Ammon's horn (tissue), 1 donor: Measurements from ENCODE around the gene SRSF4.
"Not testable (repeated sequence)": the region's sequence is repeated elsewhere in the genome, so short reads cannot be mapped to it uniquely, and the experiment has no call there.

ENCODE experiments used
- DNase-seq: peaks from one replicate; pipeline ENCODE4 v3.0.0-alpha.2; 2016; ENCODE audit warnings: low spot score

Gene SRSF4

DNA sequence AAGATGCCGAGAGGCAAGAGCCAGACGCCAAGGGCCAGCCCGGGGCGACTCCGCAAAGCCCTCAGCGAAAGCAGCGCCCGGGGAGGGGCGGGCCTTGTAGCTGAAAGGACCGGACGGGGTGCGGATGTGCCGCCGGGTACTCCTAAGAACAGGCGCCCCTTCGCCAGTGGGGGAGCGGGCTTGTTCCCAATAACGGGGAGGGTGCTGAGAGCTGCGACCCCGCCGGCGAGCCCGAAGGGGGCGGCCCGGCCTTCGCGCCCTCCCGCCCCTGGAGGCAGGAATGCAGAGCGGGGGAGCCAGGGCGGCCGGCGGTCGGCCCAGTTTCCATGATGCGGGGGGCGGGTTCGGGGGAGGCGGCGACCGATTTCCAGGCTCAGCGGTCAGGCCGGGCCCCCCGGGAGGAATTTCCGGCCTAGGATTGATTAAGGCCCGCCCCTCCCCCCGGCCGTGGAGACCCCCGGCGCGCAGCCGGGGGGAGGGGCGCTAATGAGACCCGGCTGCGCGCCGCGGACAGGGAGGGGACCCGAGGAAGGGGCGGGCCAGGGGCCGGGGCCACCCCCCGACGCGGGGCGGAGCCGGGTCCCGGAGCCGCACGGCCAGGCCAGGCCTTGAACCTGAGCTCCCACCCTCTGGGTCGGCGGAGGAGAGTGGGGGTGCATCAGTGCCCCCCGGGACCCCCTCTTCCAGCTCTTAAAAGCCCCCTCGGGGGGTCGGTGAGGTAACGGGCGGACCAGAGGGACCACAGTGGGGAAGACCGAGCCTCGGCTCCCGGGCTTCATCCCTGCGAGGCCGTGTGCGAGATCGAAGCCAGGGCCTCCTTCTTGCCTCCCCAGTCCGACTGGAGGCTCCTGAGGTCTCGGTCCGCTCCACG is 57.1 kb downstream of the SRSF4 start:
- no peak for DNase-seq

DNA sequence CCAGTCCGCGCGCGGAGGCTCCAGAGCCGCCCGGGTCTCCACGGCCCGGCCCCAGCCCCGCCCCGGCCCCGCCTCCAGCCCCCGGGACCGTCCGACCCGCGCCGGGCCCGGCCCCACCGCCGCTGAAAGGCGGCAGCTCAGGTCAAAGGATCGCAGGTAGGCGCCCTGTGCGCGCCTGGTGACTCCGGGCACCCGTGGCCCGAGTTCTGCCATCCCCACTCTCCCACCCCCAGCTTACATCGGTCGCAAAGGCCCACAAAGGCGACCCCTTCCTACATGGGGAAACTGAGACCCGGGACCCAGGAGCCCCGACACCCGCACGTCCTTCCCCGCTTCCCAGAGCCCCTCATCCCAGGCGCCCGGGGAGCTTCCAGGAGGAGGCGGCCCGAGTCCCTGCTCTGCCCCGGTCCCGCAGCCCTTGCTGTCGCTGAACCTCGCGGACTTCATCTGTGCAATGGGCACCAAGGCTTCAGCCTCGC is 57.8 kb downstream of the SRSF4 start, which contains the start of gene TMEM200B:
Gene TMEM200B, minus strand, starts transcription at position 17 of the 479 bp plus-strand sequence. CDS start 2,075 bp downstream, outside the sequence.
- DNase-seq, result no peak

DNA sequence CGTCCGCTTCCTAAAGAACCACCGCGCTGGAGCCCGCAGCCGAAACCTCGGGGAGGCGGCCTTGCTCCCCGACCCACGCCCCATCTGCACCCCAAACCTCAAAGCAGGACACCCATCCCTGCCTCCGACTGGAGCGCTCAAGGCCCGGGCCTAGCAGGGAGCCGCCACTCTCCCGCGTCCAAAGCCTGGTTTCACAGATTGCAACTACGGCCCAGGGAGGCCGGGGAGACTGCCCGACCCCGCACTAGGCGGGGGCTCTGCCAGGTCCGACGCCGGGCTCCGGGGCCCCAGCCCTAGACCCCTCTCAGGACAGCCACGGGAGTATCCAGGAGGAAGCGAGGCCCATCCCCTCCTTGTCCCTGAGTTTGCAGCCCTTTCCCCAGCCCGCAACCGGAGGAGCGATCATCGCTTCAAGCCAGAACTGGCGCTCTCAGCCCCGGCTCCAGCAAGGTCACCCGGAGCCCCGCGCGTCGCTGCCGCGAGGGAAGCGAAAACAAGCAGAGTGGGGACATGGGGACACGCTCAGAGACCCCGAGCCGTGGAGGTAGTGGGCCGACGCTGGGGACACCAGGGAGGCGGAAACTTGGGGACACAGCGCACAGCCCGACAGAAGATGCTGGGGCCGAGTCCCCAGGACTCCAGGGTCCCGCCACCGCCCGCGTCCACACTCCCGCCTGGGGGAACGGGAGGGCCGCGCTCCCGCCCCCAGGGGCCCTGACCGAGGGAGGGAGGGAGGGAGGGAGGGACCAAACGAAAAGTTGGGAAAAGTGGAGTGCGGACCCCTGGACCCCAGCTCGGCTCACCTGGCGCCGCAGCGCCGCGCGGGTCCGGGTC is 58.4 kb downstream of the SRSF4 start:
- DNase-seq, result no peak

DNA sequence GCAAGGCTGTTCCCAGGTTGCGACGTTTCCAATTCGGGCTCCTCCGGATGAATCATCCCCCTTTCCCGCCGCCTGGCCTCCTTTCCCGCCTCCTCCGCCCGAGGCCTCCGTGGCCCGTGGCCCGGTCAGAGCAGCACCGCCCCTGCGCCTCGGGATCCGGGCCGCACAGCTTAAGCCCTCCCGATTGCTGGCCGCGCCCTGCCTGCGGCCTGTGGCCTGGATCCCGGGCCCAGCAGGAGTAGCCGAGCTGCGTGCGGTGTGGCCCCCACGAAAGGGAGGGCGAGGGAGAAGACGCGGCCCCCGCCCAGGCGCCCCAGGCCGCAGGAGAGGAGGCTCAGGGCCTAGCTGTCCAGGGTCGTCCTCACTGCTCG is 59.0 kb downstream of the SRSF4 start:
- no peak for DNase-seq

DNA sequence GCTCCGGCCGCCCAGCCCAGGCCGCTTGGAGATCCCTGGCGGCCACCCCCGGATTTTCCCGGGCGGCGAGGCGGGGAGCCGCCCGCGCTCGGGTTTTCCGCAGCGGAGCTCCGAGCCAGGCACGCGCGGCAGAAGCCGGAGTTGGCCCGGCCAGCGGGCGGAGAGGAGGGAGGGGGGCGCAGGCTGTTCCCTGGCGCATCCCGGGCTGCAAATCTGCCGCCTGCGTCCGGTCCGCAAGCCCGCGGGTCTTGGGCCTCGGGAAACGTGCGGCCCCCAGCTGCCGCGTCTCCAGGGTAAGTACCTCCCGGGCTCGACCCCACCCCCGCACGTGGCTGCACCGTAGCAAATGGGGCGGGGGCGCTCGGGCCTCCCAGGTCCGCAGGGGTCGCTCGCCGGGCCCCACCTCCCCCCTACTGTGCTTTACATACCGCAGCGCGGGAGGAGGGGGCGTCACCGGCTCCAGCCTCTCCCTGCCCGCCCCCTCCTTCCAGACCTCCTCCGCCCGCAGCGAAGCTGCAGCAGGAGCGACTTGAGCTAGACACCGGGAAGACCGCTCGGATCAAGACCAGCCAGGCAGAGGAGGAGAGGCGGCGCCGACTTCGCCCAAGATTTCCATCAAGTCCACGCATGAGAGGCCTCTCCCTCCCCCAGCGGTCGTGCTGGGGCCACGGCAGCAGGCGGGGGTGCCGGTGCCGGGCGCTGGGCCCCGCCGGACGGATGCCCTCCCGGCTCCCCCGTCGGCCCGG is 59.6 kb downstream of the SRSF4 start:
- DNase-seq, result no peak

DNA sequence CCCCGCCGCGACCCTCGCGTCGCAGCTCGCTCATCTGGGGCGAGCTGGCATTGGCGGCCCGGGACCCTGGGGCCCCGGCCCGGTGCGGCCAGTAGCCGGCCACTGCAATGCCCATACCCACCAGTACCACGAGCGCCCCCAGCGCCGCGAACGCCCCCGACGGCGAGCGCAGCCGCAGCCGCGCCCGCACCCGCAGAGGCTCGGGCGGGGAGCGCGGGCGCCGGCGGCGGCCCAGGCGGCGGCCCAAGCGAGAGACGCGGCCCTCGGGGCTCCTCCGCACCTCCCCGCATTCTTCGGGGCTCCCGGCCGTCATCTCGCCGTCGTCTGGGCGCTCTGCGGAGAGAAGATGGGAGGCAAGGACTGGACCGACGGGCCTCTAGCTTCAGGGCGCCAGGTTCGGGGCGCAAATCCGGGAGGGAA is 60.2 kb downstream of the SRSF4 start:
- no peak for DNase-seq

DNA sequence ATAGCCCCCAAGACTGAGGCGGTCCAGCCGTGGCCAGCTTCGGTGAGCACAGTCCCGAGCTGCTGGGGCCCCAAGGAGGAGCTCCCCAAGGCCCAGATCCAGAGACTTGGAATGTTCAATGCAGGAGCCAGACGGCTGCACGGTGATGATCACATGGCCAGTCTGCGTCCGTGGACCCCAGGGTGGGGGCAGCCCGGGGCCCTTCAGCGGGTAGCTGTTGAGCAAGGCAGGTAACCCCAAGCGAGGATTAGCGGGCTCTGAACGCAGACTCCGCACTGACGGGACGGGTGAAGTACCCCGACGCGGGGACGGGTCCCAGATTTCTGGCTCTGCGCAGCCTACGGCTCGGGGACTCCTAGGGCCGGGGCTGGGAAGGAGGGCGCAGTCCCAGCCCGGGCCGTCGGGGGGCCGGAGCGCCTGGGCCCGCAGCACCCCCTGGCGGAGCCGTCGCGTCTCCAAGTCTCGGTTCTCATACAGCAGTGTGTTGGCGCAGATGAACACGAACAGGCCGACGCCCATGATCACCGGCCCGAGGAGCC is 60.7 kb downstream of the SRSF4 start:
- no peak for DNase-seq

DNA sequence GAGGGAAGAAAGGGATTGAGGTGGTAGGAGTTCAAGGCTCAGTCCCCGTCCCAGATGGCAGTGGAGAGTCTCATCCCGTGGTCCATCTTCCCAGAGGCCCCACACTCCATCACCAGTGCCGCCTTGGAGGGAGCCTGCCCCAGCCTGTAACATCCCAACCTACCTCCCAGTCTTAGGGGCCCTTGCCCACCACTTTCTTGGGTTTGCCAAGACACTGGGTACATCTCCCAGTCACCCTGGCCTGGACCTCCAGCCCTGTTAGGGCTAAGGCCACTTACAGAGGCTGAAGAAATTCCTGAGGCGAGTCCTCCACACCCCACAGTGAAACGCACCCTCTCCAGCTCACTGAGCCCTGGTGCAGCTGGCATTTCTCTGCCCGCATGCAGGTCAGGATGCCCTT is 61.3 kb downstream of the SRSF4 start:
- no peak for DNase-seq

DNA sequence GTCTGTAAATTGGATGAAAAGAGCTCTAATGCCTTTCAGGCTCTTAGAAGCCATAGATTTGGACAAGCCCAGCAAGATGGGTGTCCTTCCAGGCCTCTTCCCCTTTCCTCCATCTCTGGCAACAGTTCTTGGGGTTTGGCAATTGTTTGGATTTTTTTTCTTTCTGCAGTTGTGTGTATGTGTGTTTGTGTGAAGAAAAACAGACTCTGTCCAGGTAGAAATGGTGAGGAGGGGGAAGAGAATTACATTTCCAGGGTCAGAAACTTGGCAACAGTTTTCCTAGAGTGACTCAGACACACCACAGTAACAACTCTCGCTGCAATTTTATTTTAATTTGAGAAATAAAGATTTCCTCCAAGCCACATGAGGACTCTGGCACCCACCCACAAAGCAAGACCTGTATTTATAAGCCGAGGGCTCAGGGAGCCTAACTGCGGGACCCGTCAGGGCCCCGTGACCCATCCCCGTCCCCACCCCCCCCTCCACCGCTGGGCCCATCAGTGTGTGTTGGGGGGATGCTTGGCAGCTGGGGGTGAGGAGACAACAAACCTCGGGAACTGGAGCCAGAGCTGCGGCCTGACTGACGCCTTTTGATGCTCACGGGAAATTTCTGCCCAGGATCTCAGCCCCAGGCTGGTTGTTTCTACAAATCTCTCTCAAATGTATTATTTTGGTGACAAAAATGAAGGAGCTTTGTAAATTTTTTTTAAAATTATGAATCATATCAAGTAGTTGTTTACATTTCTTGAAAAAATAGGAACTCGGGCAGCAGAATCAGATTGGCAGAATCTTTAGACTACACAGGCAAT is 62.4 kb downstream of the SRSF4 start:
- no peak for DNase-seq

DNA sequence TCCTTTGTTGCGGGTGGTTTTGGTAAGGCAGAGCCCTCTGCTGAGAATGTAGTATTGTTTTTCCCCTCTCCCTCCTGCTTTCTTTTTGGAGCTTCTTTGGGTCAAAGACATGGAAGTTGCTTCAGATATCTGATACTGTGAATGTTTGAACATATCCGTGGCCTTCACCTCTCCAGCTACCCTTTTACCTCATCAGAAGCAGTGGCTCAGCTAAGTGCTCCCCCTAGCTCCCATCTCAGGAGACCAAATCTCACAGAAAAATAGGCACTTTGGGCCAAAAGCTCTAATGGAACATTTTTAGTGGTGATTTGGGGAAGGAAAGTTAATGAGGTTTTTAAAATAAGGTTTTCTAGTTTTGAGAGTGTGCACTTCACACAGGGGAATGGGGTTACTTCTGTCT is 64.3 kb downstream of the SRSF4 start:
- no peak for DNase-seq

DNA sequence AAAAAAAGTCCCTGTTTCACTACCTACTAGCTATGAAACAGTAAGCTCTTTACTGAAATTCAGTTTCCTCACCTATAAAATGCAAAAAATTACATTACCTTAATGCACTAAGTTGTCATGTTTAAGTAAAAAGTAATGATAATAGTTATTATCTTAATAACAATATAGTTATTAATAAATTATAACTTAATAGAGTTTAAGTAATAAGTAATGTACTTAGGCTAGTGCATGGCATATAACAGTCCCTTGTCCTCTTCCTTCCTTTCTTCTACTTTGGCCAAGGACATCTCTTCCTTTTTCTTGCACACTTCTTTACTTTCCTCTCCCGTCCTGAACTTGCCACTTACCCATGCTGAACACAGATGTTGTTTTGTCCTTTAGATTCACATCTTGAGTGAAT is 67.0 kb downstream of the SRSF4 start:
- no peak for DNase-seq

DNA sequence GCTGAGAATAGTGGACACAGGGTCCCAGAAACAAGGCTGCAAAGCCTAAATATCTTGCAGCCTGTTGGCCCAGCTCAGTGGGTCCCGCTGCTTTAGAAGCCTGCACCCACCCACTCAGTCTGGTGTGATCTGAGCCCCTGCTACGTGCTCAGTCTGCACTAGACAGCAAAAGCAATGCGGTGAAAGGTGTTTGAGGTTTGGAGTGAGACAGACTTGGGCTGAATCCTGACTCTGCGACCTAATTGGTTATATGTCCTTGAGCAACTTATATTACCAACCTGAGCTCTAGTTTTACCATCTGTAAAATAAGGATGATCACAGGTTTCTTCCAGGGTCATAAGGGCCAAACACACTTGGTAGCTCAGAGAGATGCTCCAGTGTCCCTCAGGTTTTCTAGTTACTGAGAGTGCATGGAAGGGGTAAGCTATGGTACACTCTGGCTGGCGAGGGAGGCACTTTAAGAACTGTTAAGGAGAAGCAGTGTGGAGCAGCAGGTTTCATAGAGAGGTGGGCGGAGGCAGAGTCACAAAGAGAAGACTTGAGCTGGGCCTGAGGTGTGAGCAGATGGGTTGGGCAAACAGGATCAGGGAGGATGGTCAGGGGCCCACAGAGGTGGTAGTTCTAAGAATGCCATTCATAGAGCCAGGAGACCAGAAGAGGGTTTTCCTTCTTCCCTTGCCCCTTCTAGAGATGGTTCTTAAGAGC is 68.1 kb downstream of the SRSF4 start:
- DNase-seq, result no peak

DNA sequence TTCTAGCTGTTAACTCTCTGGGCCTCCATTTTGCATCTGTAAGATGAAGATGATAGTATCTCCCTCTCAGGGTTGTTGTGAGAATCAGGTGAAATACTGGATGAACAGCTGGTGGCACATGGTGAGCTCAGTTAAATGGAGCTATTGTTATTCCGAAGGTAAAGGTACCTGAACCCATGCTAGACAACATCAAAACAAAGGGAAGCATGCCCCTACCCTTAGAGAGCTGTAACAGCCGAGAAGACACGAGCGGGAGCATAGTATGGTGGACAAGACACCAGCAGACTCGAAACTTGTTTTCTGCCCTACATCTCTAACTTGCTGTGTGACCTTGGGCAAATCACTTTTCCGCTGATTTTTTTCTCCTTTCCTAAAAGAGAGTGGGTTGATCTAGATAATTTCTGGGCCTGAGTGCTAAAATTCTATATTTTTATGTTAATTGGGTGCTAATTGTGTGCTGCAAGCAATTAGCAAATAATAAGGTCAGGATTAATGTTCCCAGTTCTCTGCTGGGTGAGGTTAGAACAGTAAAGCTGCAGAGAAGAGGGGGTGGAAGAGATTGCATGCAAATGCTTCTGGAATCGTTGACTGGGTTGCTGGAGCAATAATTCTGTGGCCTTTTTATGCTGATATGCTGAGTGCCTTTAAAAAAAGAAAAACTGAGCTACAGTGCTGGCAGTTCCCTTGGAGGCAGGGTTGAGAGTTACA is 68.8 kb downstream of the SRSF4 start:
- DNase-seq, result no peak

DNA sequence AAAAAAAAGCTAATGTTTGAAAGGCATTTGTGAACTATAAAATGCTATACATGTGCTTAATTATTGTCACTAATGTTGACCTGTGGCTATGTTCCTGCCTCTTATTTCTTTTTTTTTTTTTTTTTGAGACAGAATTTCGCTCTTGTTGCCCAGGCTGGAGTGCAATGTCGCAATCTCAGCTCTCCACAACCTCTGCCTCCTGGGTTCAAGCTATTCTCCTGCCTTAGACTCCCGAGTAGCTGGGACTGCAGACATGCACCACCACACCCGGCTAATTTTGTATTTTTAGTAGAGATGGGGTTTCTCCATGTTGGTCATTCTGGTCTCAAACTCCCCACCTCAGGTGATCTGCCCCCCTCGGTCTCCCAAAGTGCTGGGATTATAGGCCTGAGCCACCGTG is 73.7 kb downstream of the SRSF4 start:
- DNase-seq, result not testable (repeated sequence)

DNA sequence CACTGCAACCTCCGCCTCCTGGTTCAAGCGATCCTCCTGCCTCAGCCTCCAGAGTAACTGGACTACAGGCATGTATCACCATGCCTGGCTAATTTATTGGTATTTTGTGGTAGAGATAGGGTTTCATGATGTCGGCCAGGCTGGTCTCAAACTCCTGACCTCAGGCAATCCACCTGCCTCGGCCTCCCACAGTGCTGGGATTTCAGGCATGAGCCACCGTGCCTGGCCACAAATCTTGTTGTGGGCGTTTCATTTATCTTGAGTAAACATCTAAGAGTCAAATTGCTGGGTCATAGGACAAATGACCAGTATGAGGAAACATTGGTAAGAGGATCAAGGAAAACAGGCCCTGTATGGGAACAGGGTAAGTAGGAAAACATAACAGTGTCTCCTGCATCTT is 75.9 kb downstream of the SRSF4 start:
- DNase-seq, result no peak

DNA sequence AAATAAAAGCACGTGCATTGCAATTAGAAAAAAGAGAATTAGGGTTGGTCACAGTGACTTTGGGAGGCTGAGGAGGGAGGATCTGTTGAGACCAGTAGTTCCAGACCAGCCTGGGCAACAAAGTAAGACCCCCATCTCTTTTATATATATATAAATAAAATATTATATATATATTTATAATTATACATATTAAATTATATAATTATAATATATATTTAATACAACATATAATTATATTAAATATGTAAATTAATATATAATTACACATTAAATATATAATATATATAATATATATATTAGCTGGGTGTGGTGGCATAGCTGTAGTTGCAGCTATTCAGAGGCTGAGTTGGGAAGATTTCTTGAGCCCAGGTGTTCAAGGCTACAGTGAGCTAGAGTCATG is 81.2 kb downstream of the SRSF4 start:
- DNase-seq, result no peak

DNA sequence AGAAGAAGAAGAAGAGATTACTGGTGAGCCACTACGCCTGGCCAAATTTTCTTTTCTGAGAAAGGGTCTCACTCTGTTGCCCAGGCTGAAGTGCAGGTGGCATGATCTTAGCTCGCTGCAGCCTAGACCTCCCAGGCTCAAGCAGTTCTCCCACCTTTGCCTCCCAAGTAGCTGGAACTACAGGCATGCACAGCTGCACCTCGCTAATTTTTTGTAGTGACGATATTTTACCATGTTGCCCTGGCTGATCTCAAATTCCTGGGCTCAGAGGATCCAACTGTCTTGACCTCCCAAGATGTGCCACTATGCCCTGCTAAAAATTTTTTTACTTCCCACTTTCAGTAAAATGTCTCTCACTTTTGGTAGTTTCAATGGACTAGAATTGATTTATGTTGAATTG is 82.4 kb downstream of the SRSF4 start:
- DNase-seq, result no peak
